Ishikawa (cell line): ENCODE measurements around the gene PRR16.

Source experiments
- CEBPB ChIP-seq: IDR thresholded peaks from 2 replicates; pipeline ENCODE4 v1.6.1; 2012
- CREB1 ChIP-seq: IDR thresholded peaks from 2 replicates; pipeline ENCODE4 v1.6.1; 2012; ENCODE audit warnings: low read depth
- EGR1 ChIP-seq: IDR thresholded peaks from 2 replicates; pipeline ENCODE4 v1.6.1; 2012
- EP300 ChIP-seq: IDR thresholded peaks from 2 replicates; pipeline ENCODE4 v1.6.1; 2012; ENCODE audit warnings: borderline replicate concordance
- FOXM1 ChIP-seq: IDR thresholded peaks from 2 replicates; pipeline ENCODE4 v1.6.1; 2012; ENCODE audit warnings: low read depth, borderline replicate concordance
- RAD21 ChIP-seq: IDR thresholded peaks from 2 replicates; pipeline ENCODE4 v1.6.1; 2012; ENCODE audit warnings: low read depth
- TAF1 ChIP-seq: IDR thresholded peaks from 2 replicates; pipeline ENCODE4 v1.6.1; 2012; ENCODE audit warnings: low read depth, mild to moderate bottlenecking
- TCF12 ChIP-seq: IDR thresholded peaks from 2 replicates; pipeline ENCODE4 v1.6.1; 2012; ENCODE audit warnings: low read depth
- TEAD4 ChIP-seq: IDR thresholded peaks from 2 replicates; pipeline ENCODE4 v1.6.1; 2012
- YY1 ChIP-seq: IDR thresholded peaks from 2 replicates; pipeline ENCODE4 v1.6.1; 2012; ENCODE audit warnings: low read depth
- TF ChIP-seq, protein P1 (sequence below): IDR thresholded peaks from 2 replicates; pipeline ENCODE4 v1.6.1; 2012; ENCODE audit warnings: low read depth, mild to moderate bottlenecking
- TF ChIP-seq, protein P2 (sequence below): IDR thresholded peaks from 2 replicates; pipeline ENCODE4 v1.6.1; 2012
- TF ChIP-seq, protein P3 (sequence below): IDR thresholded peaks from 2 replicates; pipeline ENCODE4 v1.6.1; 2012

DNA sequence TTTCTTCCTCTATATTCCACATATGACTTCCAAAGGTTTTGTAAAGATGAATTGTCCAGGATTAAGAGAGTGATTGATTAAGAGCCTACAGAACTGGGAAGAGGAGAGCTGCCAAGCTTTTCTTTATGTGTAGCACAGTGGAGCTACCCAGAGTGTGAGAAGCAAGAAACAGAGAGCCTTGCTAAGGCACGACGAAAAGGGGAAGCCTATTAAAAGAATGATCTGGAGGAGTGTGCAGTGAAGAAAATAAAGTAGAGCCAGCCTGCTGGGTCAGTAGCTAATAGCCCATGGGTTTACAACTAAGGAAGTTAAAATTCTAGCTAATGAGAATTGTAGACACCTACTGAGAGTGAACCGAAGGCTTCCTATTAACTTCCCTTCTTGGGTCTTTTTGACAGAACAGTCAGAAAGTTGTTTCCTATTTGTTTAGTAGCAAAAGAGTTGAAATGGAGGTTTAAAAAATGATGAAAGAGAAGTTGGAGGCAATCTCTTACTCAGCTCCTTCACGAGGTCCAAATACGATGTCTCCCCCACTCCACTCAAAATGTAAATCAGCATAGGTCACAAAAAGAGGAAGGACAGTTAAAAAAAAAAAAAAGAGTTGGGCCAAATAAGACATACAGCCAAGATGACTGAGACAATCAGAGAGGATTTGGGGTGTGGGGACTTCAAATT is 957 bp upstream of the PRR16 start:
- no peak for TF ChIP-seq TCF12
- no peak for TF ChIP-seq YY1
- no peak for TF ChIP-seq CEBPB
- TF ChIP-seq, protein P1, sequence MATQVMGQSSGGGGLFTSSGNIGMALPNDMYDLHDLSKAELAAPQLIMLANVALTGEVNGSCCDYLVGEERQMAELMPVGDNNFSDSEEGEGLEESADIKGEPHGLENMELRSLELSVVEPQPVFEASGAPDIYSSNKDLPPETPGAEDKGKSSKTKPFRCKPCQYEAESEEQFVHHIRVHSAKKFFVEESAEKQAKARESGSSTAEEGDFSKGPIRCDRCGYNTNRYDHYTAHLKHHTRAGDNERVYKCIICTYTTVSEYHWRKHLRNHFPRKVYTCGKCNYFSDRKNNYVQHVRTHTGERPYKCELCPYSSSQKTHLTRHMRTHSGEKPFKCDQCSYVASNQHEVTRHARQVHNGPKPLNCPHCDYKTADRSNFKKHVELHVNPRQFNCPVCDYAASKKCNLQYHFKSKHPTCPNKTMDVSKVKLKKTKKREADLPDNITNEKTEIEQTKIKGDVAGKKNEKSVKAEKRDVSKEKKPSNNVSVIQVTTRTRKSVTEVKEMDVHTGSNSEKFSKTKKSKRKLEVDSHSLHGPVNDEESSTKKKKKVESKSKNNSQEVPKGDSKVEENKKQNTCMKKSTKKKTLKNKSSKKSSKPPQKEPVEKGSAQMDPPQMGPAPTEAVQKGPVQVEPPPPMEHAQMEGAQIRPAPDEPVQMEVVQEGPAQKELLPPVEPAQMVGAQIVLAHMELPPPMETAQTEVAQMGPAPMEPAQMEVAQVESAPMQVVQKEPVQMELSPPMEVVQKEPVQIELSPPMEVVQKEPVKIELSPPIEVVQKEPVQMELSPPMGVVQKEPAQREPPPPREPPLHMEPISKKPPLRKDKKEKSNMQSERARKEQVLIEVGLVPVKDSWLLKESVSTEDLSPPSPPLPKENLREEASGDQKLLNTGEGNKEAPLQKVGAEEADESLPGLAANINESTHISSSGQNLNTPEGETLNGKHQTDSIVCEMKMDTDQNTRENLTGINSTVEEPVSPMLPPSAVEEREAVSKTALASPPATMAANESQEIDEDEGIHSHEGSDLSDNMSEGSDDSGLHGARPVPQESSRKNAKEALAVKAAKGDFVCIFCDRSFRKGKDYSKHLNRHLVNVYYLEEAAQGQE = no peak
- no peak for TF ChIP-seq FOXM1
- no peak for TF ChIP-seq EP300
- no peak for TF ChIP-seq TEAD4
- TF ChIP-seq, protein P2, sequence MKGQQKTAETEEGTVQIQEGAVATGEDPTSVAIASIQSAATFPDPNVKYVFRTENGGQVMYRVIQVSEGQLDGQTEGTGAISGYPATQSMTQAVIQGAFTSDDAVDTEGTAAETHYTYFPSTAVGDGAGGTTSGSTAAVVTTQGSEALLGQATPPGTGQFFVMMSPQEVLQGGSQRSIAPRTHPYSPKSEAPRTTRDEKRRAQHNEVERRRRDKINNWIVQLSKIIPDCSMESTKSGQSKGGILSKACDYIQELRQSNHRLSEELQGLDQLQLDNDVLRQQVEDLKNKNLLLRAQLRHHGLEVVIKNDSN = no peak
- TF ChIP-seq, protein P3, sequence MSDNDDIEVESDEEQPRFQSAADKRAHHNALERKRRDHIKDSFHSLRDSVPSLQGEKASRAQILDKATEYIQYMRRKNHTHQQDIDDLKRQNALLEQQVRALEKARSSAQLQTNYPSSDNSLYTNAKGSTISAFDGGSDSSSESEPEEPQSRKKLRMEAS = no peak
- TF ChIP-seq RAD21 = no peak
- TF ChIP-seq TAF1 = no peak
- TF ChIP-seq EGR1 = no peak
- no peak for TF ChIP-seq CREB1
